Fibroblast of the aortic adventitia (primary cell): ENCODE measurements around the gene SULT1C2. TPM values are rescaled to one million over a fixed set of nuclear protein-coding genes. Genes with fewer than 3 reads are reported as not detected.

Experiments
- DNase-seq: peaks from one replicate; pipeline ENCODE4 v3.0.0-alpha.2; 2010; ENCODE audit warnings: low read depth
- H3K4me3 ChIP-seq: 2 replicates; pipeline ENCODE4 v1.5.1; 2011; ENCODE audit warnings: low read depth, mild to moderate bottlenecking, control low read depth, low read length, moderate library complexity
- CTCF ChIP-seq: IDR thresholded peaks from 2 replicates; pipeline ENCODE4 v1.5.1; 2011; ENCODE audit warnings: mild to moderate bottlenecking, low read length, control low read depth, inconsistent platforms; ENCODE audit not compliant: insufficient read depth
- total RNA-seq: library from RNA; depleted of rRNA; stranded (reverse); fragments of >200 nt; gene quantifications from 2 replicates; pipeline ENCODE4 v1.2.3, GENCODE V29; 2012; ENCODE audit warnings: low replicate concordance

The SULT1C2 gene
- total RNA-seq, 1 donor, result 0.27 TPM

GRCh38 chr2:108257757-108258331 is 30.9 kb upstream of the SULT1C2 start:
- peak; percentile 18 for DNase-seq
- no peak overlapping the region for H3K4me3 ChIP-seq
- TF ChIP-seq CTCF, result no peak

- no peak for TF ChIP-seq CTCF
- DNase-seq, result no peak
- H3K4me3 ChIP-seq, result no peak overlapping the region
Observed at GRCh38 chr2:108260773-108261172, 27.9 kb upstream of the SULT1C2 start.

- no peak for DNase-seq
- TF ChIP-seq CTCF, result no peak
Observed at GRCh38 chr2:108262036-108262435, 26.7 kb upstream of the SULT1C2 start.

GRCh38 chr2:108263401-108263800 is 25.3 kb upstream of the SULT1C2 start:
- no peak for TF ChIP-seq CTCF
- DNase-seq, result no peak
- no peak overlapping the region for H3K4me3 ChIP-seq

More at GRCh38 chr2:108262036-108262435, 26.7 kb upstream of the SULT1C2 start:
- H3K4me3 ChIP-seq, result no peak overlapping the region

GRCh38 chr2:108266218-108266617 is 22.5 kb upstream of the SULT1C2 start:
- H3K4me3 ChIP-seq, result no peak overlapping the region
- TF ChIP-seq CTCF, result no peak
- DNase-seq, result no peak

GRCh38 chr2:108267101-108267500 is 21.6 kb upstream of the SULT1C2 start:
- no peak overlapping the region for H3K4me3 ChIP-seq
- TF ChIP-seq CTCF, result no peak
- peak; percentile 69 for DNase-seq

GRCh38 chr2:108268001-108268400 is 20.7 kb upstream of the SULT1C2 start:
- peak; percentile 86 for DNase-seq
- no peak for TF ChIP-seq CTCF
- H3K4me3 ChIP-seq, result no peak overlapping the region
